ENCODE measurements around the gene LHX4.

LHX4 gene

DNA sequence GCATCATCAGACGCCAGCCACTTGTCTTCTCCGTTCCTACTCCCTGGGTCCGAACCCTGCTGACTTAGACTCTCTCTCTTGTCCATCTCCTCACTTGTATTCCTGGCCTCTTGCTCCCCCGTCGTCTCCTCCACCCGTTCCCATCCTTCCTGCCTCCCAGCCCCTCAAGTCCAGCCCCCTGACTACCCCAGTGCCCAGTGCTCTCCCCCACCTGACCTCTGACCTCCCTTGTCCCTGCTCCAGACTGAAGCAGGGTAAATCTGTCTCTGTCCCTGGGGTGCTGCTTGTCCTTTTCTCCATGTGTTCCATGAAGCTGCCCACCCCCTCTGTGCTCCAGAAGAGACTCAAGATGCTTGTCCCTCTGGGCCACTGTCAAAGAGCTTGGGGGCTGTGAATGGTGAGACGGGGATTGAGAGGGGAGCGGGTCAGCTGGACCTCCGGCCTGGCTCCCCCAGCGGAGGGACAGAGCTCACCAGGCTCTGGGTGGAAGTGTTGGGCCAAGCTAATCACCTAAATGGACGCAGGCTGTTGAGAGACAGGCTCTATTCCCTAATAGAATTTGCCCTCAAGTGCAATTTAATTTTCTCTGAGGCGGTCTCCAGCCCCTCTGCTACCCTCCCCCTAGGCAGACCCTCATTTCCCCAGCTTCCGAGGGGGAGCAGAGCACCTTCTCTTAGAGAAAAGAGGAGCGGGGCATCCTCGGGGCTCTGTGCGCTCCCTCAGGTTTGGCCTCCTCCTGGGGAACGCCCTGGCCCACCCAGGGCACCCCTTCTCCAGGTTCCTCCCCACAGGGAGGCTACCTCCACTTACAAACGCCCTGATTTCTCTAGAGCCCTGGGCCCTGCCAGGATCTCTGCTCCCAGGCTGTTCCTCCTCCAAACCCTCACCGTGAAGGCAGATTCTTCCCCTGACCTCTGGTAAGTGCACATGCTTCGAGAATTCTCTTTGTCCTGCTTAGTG is 11.0 kb upstream of the LHX4 start:
- no peak overlapping the region for H3K27ac ChIP-seq
- TF ChIP-seq, protein P1, sequence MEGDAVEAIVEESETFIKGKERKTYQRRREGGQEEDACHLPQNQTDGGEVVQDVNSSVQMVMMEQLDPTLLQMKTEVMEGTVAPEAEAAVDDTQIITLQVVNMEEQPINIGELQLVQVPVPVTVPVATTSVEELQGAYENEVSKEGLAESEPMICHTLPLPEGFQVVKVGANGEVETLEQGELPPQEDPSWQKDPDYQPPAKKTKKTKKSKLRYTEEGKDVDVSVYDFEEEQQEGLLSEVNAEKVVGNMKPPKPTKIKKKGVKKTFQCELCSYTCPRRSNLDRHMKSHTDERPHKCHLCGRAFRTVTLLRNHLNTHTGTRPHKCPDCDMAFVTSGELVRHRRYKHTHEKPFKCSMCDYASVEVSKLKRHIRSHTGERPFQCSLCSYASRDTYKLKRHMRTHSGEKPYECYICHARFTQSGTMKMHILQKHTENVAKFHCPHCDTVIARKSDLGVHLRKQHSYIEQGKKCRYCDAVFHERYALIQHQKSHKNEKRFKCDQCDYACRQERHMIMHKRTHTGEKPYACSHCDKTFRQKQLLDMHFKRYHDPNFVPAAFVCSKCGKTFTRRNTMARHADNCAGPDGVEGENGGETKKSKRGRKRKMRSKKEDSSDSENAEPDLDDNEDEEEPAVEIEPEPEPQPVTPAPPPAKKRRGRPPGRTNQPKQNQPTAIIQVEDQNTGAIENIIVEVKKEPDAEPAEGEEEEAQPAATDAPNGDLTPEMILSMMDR (conservative IDR thresholded peaks at IDR 0.05): no peak

DNA sequence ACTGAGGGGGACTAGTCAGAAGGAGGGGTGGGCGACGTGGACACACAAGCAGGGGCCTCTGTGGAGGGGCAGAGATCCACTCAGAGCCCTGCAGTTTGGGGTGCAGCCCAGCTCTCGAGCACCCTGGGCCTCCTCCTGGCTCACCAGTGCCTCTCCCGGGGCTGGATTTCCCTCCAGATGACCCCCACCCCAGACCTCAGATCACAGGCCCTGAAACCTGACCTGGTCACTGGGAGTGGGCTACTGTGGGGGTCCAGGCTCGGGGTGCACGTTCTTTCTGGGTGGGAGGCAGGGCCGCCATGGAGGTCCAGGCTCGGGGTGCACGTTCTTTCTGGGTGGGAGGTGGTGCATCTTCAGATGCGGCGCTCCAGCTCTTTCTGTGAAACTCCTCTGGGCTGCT is 10.3 kb upstream of the LHX4 start:
- no peak overlapping the region for H3K27ac ChIP-seq
- TF ChIP-seq, protein P1 (conservative IDR thresholded peaks at IDR 0.05): no peak

DNA sequence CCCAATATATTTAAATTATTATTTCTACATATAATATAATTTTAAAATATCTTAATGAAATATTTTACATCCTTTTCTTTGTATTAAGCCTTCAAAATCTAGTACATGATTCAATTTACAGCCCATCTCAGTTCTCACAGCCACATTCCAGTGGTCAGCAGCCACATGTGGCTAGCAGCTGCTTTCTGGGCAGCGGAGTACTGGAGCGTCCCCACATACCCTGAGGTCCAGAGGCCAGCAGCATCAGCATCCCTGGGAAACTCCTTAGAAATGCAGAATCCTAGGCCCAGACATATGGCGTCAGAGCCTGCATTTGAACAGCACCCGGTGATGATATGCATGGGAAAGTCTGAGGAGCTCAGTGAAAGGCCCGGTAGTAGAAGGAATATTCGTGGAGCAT is 8.6 kb upstream of the LHX4 start:
- no peak overlapping the region for H3K27ac ChIP-seq
- TF ChIP-seq, protein P1 (conservative IDR thresholded peaks at IDR 0.05): no peak

DNA sequence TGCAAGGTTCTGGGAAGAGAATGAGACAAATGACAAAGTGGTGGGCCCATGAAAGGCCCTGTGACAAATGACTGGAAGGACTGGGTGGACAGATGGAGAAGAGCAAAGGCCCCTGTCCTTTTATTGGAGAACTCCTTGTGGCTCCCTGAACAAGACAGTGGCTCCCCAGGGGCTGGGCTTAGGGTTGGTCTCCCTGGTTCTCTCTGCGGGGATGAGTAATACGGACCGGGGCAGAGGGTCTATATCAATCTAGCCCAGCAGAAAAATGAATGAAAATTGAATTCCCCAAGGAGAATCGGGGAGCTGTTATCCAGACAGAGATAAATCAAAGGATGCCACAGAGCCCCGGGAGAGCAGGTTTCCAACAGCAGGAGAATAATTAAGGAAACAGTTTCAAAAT is 5.2 kb upstream of the LHX4 start:
- TF ChIP-seq, protein P1 (conservative IDR thresholded peaks at IDR 0.05): no peak
- H3K27ac ChIP-seq: no peak overlapping the region

DNA sequence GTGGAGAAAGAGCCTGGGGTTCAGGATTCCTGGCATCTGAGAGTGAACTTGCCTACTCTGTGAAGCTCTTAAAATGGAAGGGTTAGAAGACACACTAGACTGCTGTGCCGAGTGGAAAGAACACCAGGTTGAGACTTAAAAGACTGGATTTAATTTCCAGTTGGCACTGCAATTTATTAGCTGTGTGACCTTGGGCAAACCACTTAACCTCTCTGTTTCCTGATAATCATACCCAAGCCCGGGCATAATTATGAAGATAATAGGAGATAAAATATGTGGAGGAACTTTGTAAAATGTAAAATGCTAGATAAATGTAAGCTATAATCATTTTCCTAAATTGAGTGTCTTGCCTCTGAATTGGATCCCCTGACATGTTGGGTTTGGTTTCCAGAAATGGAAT is 4.7 kb upstream of the LHX4 start:
- no peak overlapping the region for H3K27ac ChIP-seq
- TF ChIP-seq, protein P1 (conservative IDR thresholded peaks at IDR 0.05): no peak

DNA sequence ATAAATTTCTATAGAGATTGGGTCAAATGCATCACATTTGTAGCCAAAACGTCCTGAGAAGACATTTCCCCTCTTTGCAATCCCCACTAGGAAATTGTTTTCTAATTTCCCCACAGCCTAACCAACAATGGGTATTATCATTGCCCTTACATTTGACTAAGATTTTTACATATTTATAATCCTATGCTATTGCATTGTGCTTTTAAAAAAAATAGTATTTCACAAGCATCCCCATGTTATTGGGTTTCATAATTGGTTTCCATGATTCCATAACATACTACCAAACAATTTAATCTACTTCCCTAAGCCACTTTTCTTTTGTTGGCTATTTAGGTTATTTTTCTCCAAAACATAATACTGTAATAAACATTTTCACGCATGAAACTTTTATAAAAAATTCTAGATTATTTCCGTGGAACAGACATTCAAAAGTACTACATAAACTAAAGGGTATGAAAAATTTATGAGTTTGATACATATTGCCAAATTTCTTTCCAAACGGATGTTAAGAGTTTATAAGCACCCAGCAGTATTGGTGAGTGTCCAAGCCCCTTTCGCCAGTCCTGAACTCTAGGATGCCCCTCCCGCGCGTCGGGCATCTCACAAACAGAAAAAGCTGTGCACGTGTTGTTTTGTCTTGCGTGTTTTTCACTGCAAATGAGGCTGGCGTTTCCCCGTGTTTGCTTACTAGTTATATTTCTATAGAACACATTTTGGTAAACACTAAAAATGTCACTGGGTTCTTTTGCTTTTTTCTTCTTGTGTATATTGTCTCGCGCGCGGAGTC is 2.0 kb upstream of the LHX4 start:
- TF ChIP-seq, protein P1 (conservative IDR thresholded peaks at IDR 0.05): no peak
- H3K27ac ChIP-seq: no peak overlapping the region
